Chondrocyte (in vitro differentiated cells): ENCODE data around the gene ELMO2. TPM values are rescaled to one million over a fixed set of nuclear protein-coding genes. Genes with fewer than 3 reads are reported as not detected.
A peak's percentile ranks its signal among the peaks of the same experiment; 100 is the strongest.

Experiments
- DNase-seq: peaks from one replicate; pipeline ENCODE4 v3.0.0; 2021; ENCODE audit warnings: mixed read lengths, low spot score
- H3K27ac Mint-ChIP-seq: one replicate; pipeline ENCODE4 v1.8.0; 2021; ENCODE audit warnings: mild to moderate bottlenecking, moderate library complexity, mixed read lengths; ENCODE audit not compliant: unreplicated experiment
- H3K27me3 Mint-ChIP-seq: 2 replicates; pipeline ENCODE4 v1.8.0; 2021; ENCODE audit warnings: low read depth, mixed read lengths
- H3K36me3 Mint-ChIP-seq: 2 replicates; pipeline ENCODE4 v1.8.0; 2021; ENCODE audit warnings: low read depth, mixed read lengths
- H3K4me1 Mint-ChIP-seq: 2 replicates; pipeline ENCODE4 v1.8.0; 2021; ENCODE audit warnings: low read depth, mild to moderate bottlenecking, mixed read lengths
- H3K4me3 Mint-ChIP-seq: one replicate; pipeline ENCODE4 v1.8.0; 2021; ENCODE audit warnings: mild to moderate bottlenecking, moderate library complexity, mixed read lengths; ENCODE audit not compliant: unreplicated experiment
- H3K9me3 Mint-ChIP-seq: 2 replicates; pipeline ENCODE4 v1.8.0; 2021; ENCODE audit warnings: low read depth, mixed read lengths
- CTCF ChIP-seq: fragments of 200-600 bp; sonication (generic); IDR thresholded peaks from 2 replicates; pipeline ENCODE4 v1.5.0; 2021; ENCODE audit warnings: antibody characterized with exemption, mild to moderate bottlenecking, moderate library complexity
- long read RNA-seq: library from polyadenylated mRNA; stranded (forward); transcript quantifications from one replicate; pipeline ENCODE4 v2.0.0, GENCODE V29; 2021
- total RNA-seq: library from RNA; stranded (reverse); gene quantifications from 3 replicates; pipeline ENCODE4 v1.2.1, GENCODE V29; 2021

The ELMO2 gene
- total RNA-seq = 38.8 to 52.9 TPM (median 48.0 TPM) in 3 replicates
- long read RNA-seq, transcript ELMO2-201 (22 exons, 3,669 nt) = major isoform, 33 of 124 reads
- long read RNA-seq, transcript ELMO2-204 (21 exons, 3,574 nt) = minor isoform, 12 of 124 reads
- long read RNA-seq, partial matches to known transcripts = 7 of 124 reads
- long read RNA-seq, other reads (novel, unspliced or antisense) = 69 of 124 reads

GRCh38 chr20:46406200-46406985 is at the start of gene ELMO2:
TSS of gene ELMO2 (minus strand) at chr20:46406615. CDS start at chr20:46394482, 12,133 bp downstream.
- H3K27ac Mint-ChIP-seq = peak within 1 kb of the TSS; percentile 92

GRCh38 chr20:46455729-46456128 is 49.3 kb upstream of the ELMO2 start:
- peaks cover 5% of the 10 kb centered on the region for H3K4me1 Mint-ChIP-seq

More at GRCh38 chr20:46406200-46406985, at the start of gene ELMO2:
- H3K4me1 Mint-ChIP-seq = peaks cover 52% of the 10 kb centered on the region
- peak; percentile 47 for TF ChIP-seq CTCF
- H3K9me3 Mint-ChIP-seq = no peaks in the 10 kb centered on the region
- H3K36me3 Mint-ChIP-seq = peaks cover 2% of the 10 kb centered on the region
- H3K4me3 Mint-ChIP-seq = peak within 1 kb of the TSS; percentile 90
- no peaks in the 10 kb centered on the region for H3K27me3 Mint-ChIP-seq
- DNase-seq = peak; percentile 98

GRCh38 chr20:46446851-46447250 is 40.4 kb upstream of the ELMO2 start:
- Mint-ChIP-seq H3K9me3 (peaks cover 6% of the 10 kb centered on the region), H3K27ac (no peak overlapping the region), H3K27me3 (peaks cover 24% of the 10 kb centered on the region)

More at GRCh38 chr20:46455729-46456128, 49.3 kb upstream of the ELMO2 start:
- no peak overlapping the region for H3K27ac Mint-ChIP-seq
- DNase-seq = no peak
- no peak for TF ChIP-seq CTCF
- H3K27me3 Mint-ChIP-seq = peaks cover 8% of the 10 kb centered on the region
- H3K36me3 Mint-ChIP-seq = peaks cover 11% of the 10 kb centered on the region
- peaks cover 30% of the 10 kb centered on the region for H3K9me3 Mint-ChIP-seq
- no peak overlapping the region for H3K4me3 Mint-ChIP-seq

GRCh38 chr20:46439837-46440236 is 33.4 kb upstream of the ELMO2 start:
- no peak for TF ChIP-seq CTCF
- Mint-ChIP-seq H3K36me3 (peaks cover 2% of the 10 kb centered on the region), H3K27me3 (peaks cover 28% of the 10 kb centered on the region), H3K4me3 (no peak overlapping the region), H3K9me3 (peaks cover 6% of the 10 kb centered on the region), H3K27ac (no peak overlapping the region), H3K4me1 (peaks cover 7% of the 10 kb centered on the region)
- no peak for DNase-seq

More at GRCh38 chr20:46446851-46447250, 40.4 kb upstream of the ELMO2 start:
- H3K4me1 Mint-ChIP-seq = peaks cover 3% of the 10 kb centered on the region
- no peak for DNase-seq
- no peak overlapping the region for H3K4me3 Mint-ChIP-seq
- no peak for TF ChIP-seq CTCF
- no peaks in the 10 kb centered on the region for H3K36me3 Mint-ChIP-seq

- Mint-ChIP-seq H3K27ac (no peak overlapping the region), H3K27me3 (peaks cover 30% of the 10 kb centered on the region), H3K4me1 (peaks cover 7% of the 10 kb centered on the region), H3K4me3 (no peak overlapping the region), H3K9me3 (no peaks in the 10 kb centered on the region), H3K36me3 (peaks cover 2% of the 10 kb centered on the region)
- DNase-seq = no peak
- peak; percentile 77 for TF ChIP-seq CTCF
Observed at GRCh38 chr20:46438156-46438750, 31.8 kb upstream of the ELMO2 start.
